Psoas muscle (tissue), 8 donors: Measurements from ENCODE around the gene EME1. TPM values are rescaled to one million over a fixed set of nuclear protein-coding genes. Genes with fewer than 3 reads are reported as not detected.

ENCODE experiments used
- ATAC-seq, 4 donors: fragments of 200-7000 bp; cut with Tn5 transposase; one replicate each; pipeline ENCODE4 v1.9.1; 2020; ENCODE audit warnings: moderate library complexity in 3 of 4, mild to moderate bottlenecking in 2 of 4
- DNase-seq, 2 donors: peaks; one replicate each; pipeline ENCODE4 v3.0.0-alpha.2; 2020
- H3K27ac ChIP-seq: fragments of 200-600 bp; one replicate; pipeline ENCODE4 v1.8.0; 2022
- H3K27me3 ChIP-seq, 3 donors: fragments of 200-600 bp in 1 of 3; one replicate each; pipeline versions ENCODE4 v1.6.1 to v1.8.0; 2013 to 2022; ENCODE audit warnings: low read length in 2 of 3, mild to moderate bottlenecking in 2 of 3, moderate library complexity in 1 of 3; ENCODE audit not compliant: insufficient read depth in 3 of 3
- H3K36me3 ChIP-seq, 2 donors: fragments of 200-600 bp in 1 of 2; one replicate each; pipeline versions ENCODE4 v1.6.1 to v1.8.0; 2013 to 2022; ENCODE audit warnings: low read depth in 1 of 2, mild to moderate bottlenecking in 1 of 2, moderate library complexity in 1 of 2; ENCODE audit not compliant: insufficient read depth in 1 of 2
- H3K4me1 ChIP-seq: fragments of 200-600 bp; one replicate; pipeline ENCODE4 v1.8.0; 2022
- H3K4me3 ChIP-seq: fragments of 200-600 bp; one replicate; pipeline ENCODE4 v1.8.0; 2022; ENCODE audit warnings: mild to moderate bottlenecking
- H3K9me3 ChIP-seq: fragments of 200-600 bp; one replicate; pipeline ENCODE4 v1.8.0; 2022
- WGBS, 3 donors: extraction: QIAGEN DNeasy Blood & Tissue Kit; methylation state at CpG; one replicate each; pipeline versions ENCODE4 v1.1.6 to v1.1.7; 2013; 5-methylcytosine and 5-hydroxymethylcytosine counted together
- intact Hi-C, 2 donors: fragments of 100-400 bp; cut with DNase I; formaldehyde crosslinking; loops; one replicate each; pipeline versions ENCODE4 v1.11.0 to v1.14.2; 2022
- polyA plus RNA-seq, 3 donors: library from polyadenylated mRNA; stranded (reverse); fragments of 200-250 nt; gene quantifications; one replicate each; pipeline ENCODE4 v1.2.3, GENCODE V29; 2013
- total RNA-seq, 4 donors: library from RNA; stranded (reverse); fragmentation: NEBNext Ultra II Directional in 2 of 4; extraction: Animal tissue kit (Norgen Biotek cat#: 25700) in 2 of 4; gene quantifications; one replicate each; pipeline versions ENCODE4 v1.2.1 to v1.2.4, GENCODE V29; 2021 to 2023
- TF ChIP-seq, protein P1 (sequence below): fragments of 200-600 bp; IDR thresholded peaks from one replicate; pipeline ENCODE4 v1.8.0; 2022; ENCODE audit warnings: antibody characterized with exemption
- donor health status: healthy with polysubstance abuse.
- donor health status: DM: no; HTN: no; CAD: no; lungs with moderate emphysema.
- donor health status: Bipolar disorder and iron deficiency.
- donor health status: healthy.
- donor health status: DM: yes; HTN: yes; CAD: no.
- donor health status: DM: no; HTN: no; CAD: no.
- donor health status: DM: no; HTN: no; CAD: no.
- donor health status: DM: yes; HTN: yes; CAD: no.

EME1 gene
- total and polyA plus RNA-seq, 7 donors = 0.06 to 0.39 (median 0.29) TPM; not detected in 2

- Histone ChIP-seq H3K4me1 (no peaks in the 10 kb centered on the region), H3K4me3 (no peak overlapping the region), H3K27ac (no peak overlapping the region), H3K9me3 (peaks cover 5% of the 10 kb centered on the region), H3K27me3 (peaks cover 0 to 3% (median 2%) of the 10 kb centered on the region in 3 donors), H3K36me3 (no peaks in the 10 kb centered on the region)
- WGBS, 3 donors = 84 to 93% (median 92%) methylated on average over 2 of the region's 2 CpGs
- intact Hi-C loops = no loop called here
- DNase-seq (no peak), ATAC-seq (no peak)
- TF ChIP-seq, protein P1, sequence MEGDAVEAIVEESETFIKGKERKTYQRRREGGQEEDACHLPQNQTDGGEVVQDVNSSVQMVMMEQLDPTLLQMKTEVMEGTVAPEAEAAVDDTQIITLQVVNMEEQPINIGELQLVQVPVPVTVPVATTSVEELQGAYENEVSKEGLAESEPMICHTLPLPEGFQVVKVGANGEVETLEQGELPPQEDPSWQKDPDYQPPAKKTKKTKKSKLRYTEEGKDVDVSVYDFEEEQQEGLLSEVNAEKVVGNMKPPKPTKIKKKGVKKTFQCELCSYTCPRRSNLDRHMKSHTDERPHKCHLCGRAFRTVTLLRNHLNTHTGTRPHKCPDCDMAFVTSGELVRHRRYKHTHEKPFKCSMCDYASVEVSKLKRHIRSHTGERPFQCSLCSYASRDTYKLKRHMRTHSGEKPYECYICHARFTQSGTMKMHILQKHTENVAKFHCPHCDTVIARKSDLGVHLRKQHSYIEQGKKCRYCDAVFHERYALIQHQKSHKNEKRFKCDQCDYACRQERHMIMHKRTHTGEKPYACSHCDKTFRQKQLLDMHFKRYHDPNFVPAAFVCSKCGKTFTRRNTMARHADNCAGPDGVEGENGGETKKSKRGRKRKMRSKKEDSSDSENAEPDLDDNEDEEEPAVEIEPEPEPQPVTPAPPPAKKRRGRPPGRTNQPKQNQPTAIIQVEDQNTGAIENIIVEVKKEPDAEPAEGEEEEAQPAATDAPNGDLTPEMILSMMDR = no peak
These were observed 35.1 kb upstream of the EME1 start for GRCh38 chr17:50337956-50338355.

DNA sequence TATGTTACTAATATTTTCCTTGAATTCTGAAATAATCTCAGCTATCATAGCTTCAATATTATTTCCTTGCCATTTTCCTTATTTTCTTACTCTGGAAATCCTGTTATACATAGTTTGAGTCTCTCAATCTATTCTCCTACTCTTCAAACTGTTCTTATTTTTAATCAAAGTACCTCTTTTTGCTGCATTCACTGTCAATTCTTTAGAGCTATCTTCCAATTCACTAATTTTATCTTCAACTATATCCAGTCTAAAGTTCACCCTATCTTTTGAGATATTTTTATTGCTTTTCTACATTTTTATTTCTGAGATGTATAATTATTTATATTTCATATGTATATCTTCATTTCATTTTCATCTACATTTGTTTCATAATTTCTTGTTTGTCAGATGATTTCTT, 34.4 kb upstream of the EME1 start:
- ATAC-seq (no peak), DNase-seq (no peak)
- no peaks in the 10 kb centered on the region for H3K4me1 ChIP-seq
- no peak overlapping the region for H3K27ac ChIP-seq
- peaks cover 0 to 2% (median 0%) of the 10 kb centered on the region in 3 donors for H3K27me3 ChIP-seq
- H3K4me3 ChIP-seq = no peak overlapping the region
- H3K9me3 ChIP-seq = peaks cover 5% of the 10 kb centered on the region
- intact Hi-C loops = no loop called here
- TF ChIP-seq, protein P1 = no peak
- H3K36me3 ChIP-seq = no peaks in the 10 kb centered on the region

DNA sequence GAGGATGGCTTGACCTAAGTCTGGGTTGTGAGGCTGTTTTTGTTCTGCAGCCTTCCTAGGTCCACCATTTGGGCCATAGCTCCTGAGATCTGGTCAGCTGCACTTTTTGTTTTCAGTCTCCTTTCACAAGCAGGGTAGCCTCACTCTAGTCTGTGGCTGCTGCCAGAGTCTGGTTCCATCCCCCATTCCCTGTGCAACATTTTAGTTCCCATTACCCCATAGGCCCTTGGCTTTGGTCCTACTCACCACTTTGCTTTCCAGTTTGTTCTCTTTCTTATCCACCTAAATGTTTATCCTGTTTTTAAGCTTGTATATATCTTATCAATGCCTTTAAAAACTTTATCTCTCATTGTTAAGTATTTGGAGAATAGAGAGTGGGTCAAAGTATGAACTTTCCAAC, 33.6 kb upstream of the EME1 start:
- peaks cover 0 to 2% (median 0%) of the 10 kb centered on the region in 3 donors for H3K27me3 ChIP-seq
- no peaks in the 10 kb centered on the region for H3K4me1 ChIP-seq
- ATAC-seq (no peak), DNase-seq (no peak)
- no peak overlapping the region for H3K27ac ChIP-seq
- peaks cover 5% of the 10 kb centered on the region for H3K9me3 ChIP-seq
- intact Hi-C loops = no loop called here
- no peak overlapping the region for H3K4me3 ChIP-seq
- no peaks in the 10 kb centered on the region for H3K36me3 ChIP-seq
- TF ChIP-seq, protein P1 = no peak

GRCh38 chr17:50344731-50345365, 28.2 kb upstream of the EME1 start:
- Histone ChIP-seq H3K36me3 (no peaks in the 10 kb centered on the region), H3K4me1 (peaks cover 16% of the 10 kb centered on the region), H3K27ac (no peak overlapping the region), H3K4me3 (peak overlapping the region; percentile 86), H3K9me3 (no peaks in the 10 kb centered on the region), H3K27me3 (no peaks in the 10 kb centered on the region)
- DNase-seq (no peak), ATAC-seq (peak in 2 of 4 donors; percentile 11 to 22)
- 40 to 48% (median 45%) methylated on average over 13 of the region's 13 CpGs for WGBS, 3 donors
- TF ChIP-seq, protein P1 = no peak
- intact Hi-C loops = no loop called here
